LoVo (cell line): ENCODE measurements around the gene FCGR3A.
"Not testable (repeated sequence)": the region's sequence is repeated elsewhere in the genome, so short reads cannot be mapped to it uniquely, and the experiment has no call there.

Source experiments
- DNase-seq: peaks from one replicate; pipeline ENCODE4 v3.0.0-alpha.2; 2016; ENCODE audit warnings: low spot score

The FCGR3A gene

DNA sequence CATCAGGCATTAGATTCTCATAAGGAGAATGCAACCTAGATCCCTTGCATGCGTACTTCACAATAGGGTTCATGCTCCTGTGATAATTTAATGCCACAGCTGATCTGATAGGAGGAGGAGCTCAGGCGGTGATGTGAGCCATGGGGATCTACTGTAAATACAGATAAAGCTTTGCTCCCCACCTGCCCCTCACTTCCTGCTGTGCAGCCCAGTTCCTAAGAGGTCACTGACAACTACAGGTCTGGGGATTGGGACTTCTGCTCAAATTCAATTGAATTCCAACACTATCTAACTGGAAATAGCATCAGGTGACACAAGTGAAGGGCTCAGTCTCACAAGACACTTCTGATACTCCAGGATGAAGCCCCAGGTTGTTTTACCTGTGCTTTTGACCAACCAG lies 7.4 kb upstream of the FCGR3A start:
- DNase-seq: not testable (repeated sequence)

DNA sequence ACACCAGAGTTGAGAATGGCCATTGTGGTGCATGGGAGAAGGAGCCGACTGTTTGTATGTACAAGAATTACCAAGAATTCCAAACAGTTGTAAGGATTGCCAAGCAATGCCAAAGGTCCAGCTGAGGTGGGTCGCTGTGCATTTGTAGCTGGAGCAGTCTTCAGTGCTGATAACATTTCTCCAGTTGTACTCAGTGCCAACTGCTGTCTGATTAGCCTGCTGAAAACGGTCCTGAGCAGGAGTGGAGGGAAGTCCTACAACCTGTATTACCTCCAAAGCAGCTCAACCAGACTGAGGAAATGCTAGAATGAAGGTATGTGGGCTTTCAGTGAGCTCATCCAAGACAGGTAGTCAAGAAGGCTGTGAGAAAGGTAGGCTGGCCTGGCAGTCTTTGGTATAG lies 6.5 kb upstream of the FCGR3A start:
- DNase-seq: not testable (repeated sequence)

DNA sequence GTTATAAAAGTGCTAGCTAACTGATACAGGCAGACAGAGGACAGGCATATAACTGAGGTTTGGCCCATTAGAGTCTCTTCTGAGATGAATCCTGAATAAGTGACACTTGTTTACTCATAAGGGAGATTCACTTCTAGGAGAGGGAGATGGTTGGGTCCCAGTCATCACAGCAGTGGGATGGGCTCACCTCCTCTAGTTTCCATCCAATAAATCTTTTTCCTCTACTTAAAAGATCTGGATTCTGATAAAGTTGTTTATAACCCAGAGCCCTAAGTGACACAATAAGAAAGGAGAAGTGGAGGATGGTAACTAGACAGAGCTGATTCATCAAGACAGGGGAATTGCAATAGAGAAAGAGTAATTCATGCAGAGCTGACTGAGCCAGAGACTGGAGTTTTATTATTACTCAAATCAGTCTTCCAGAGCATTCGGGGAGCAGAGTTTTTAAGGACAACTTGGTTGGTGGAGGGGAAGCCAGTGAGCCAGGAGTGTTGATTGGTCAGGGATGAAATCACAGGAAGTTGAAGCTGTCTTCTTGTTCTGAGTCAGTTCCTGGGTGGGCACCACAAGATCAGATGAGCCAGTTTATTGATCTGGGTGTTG lies 5.3 kb upstream of the FCGR3A start:
- not testable (repeated sequence) for DNase-seq

DNA sequence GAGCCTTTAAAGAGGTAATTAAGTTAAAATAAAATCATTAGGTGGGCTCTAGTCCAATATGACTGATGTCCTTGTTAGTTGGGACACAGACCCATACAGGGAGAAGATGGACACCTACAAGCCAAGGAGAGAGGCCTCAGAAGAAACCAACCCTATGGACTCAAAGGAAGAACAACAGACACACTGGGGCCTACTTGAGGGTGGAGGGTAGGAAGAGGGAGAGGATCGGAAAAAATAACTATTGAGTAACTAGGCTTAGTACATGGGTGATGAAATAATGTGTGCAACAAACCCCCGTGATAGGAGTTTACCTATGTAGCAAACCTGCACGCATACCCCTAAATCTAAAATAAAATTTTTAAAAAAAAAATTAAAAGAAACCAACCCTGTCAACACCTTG lies 4.7 kb upstream of the FCGR3A start:
- not testable (repeated sequence) for DNase-seq

DNA sequence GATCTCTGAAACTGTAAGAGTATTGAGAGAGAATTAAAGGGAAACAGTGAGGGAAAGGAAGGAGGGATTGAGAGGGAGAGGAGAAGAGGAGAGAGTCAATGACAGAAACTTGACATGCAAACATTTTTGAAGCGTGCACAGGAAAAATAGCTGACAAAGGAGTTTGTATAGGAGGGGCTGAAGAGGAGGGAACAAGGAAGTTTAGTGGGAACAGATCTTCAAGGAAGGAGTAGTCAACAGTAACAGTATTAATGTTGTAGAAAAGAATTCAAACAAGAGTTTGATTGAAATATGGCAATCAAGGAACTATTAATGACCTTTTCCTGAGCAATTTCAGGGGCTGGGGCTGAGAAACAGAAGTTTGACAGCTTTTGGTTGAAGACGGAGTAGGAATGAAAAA lies 4.0 kb upstream of the FCGR3A start:
- DNase-seq: not testable (repeated sequence)

DNA sequence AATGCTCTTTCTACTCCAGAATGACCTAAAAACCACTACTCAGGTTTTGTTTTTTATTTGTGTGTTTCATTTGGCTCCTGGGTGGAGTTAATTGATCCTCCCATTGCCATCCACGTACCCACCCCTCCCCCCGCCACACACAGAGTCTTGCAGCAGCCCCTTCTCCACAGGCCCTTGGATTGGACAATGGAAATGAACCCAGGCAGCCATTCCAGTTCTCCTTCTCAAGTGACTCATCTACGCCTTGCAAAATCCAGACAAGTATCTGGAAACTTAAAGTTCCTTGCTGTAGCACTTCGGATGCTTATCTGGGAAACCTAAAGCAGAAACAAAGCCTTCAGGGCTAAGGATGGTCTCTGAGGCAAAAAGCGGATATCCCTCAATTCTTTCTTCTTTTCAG lies 1.3 kb upstream of the FCGR3A start:
- not testable (repeated sequence) for DNase-seq

DNA sequence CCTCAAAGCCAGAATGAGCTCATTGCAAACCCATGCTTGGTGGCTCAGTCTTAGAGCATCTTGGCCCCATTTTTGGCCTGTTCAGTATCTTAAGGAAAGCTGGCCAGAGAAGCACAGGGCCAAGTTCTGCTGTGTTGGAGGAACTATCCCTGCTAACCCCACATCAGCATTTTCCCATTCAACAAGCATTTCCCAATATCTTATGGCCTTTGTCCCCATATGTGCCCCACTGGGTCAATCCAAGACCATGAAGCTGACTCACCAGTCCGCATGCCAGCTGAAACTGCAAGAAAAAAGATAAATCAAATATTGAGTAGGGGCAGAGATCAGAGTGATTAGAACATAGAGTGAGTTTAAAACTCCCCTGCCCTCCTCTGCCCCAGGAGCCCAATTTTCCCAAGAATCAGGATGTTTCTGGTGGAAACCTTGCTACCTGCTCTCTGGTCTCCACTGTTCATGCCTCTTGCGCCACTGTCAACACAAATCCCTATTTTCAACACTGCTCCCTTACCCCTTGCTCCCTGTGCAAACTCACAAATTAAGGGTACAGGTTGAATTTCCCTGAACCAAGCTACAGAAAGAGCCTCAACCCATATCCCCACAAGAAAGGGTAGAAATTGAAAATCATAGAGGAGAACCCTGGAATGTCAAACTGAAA lies 740 bp downstream of the FCGR3A start:
- DNase-seq: not testable (repeated sequence)

DNA sequence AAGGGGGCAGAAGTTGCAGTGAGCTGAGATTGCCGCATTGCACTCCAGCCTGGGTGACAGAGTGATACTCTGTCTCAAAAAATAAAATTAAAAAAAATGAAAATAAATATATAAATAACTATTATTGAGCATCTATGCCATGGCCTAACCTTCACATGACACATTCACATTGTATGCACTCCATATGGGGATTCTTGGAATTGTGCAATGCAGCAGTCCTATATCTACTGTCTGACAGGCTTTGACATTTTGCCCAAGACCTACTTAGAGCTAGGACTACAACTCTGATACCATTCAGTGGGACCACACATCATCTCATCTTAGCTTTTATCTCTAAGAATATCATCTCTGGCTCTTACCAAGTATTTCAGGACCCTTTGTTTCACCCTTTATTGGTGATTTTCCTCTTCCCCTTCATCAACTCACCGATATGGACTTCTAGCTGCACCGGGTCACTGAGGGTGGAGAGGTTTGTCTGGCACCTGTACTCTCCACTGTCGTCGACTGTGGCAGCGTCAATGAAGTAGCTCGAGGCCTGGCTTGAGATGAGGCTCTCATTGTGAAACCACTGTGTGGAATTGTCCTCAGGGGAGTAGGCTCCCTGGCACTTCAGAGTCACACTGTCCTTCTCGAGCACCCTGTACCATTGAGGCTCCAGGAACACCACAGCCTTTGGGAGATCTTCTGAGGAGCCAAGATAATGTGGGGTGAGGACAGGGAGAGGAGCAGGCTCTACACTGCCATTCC lies 1.4 kb downstream of the FCGR3A start:
- not testable (repeated sequence) for DNase-seq

DNA sequence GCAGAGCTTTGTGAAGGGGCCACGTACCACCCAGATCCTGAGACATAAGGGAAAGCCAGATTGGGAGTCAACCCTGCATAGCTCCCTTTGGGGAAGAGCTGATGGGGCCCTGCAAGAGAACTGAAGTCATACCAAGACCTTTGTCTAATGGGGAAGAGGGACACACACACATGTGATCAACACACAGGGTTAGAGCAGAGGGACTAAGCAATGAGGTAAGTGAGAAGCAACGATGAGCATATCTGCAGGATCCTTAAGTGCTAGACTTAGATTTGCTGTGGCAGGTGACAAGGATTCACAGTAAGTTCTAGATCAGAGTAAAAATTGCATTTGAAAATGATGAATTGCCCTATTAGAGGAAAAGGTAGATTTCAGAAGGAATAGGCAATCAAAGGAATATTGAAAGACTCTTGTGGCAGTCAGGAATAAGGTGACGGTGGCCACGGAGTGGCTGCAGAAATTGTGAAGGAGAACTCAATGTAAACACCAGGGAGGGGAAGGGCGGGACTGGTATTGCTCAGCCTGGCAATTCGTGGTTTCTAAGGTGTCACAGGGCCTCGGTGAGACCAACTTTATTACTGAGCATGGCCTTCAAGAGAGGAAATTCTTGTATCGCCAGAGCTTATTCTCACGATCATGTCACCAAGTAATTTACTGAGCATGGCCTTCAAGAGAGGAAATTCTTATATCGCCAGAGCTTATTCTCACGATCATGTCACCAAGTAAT lies 4.5 kb downstream of the FCGR3A start:
- DNase-seq: peak; percentile 44

DNA sequence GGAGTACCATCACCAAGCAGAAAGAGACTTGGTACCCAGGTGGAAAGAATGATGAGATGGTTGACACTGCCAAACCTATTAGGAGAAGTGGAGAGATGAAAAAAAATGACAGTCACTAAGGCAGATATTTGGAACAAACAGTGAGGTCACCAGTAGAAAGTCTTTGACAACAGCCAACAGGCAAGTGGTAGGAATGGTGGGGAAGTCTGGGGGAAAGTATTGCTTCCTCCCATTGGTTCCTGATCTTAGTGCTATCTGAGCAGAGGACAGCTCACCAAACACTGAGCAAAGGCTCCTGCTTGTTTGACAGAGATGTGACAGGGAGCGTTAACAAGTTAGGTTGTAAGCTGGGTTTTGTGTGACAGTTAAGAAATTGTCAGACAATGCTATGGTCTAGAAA lies 6.5 kb downstream of the FCGR3A start:
- not testable (repeated sequence) for DNase-seq

DNA sequence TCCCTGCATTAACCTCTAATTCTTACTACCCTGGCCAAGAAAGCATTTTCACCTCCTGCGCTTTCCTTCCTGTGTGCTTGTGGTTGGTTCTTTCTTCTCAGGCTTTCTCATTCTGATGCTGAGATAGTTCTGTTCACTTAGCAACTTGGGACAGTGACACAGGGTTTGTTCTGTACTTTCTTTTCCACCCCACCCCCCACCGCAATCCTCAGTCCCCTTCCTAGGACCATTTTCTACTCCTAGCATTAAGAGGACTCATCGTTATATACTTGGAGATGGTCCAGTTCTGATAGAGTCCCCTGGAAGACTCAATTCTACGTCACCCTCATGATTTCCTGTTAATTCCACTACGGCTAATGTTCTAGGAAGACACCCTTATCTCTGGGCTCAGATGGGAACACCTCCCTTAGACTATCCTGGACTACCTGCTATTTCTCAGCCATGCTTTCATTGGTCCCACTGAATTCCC lies 7.5 kb downstream of the FCGR3A start:
- not testable (repeated sequence) for DNase-seq

DNA sequence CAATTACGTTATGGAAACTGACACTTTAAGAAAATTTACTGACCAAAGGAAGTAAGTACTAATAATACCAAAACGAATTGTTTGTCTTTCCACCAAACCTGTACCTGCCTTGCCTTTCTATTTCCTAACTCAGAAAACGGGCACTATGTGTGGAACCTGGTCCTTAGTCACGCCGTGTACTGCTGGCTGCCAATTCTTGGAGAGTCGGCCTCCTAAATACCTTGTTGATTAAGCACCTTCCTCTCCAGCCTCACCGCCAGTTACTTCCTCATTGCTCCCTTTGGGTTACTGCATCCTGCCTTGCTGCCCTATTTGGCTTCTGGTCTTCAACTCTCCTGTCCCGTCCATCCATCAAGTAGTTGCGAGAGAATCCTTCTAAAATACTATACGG lies 9.1 kb downstream of the FCGR3A start:
- not testable (repeated sequence) for DNase-seq

DNA sequence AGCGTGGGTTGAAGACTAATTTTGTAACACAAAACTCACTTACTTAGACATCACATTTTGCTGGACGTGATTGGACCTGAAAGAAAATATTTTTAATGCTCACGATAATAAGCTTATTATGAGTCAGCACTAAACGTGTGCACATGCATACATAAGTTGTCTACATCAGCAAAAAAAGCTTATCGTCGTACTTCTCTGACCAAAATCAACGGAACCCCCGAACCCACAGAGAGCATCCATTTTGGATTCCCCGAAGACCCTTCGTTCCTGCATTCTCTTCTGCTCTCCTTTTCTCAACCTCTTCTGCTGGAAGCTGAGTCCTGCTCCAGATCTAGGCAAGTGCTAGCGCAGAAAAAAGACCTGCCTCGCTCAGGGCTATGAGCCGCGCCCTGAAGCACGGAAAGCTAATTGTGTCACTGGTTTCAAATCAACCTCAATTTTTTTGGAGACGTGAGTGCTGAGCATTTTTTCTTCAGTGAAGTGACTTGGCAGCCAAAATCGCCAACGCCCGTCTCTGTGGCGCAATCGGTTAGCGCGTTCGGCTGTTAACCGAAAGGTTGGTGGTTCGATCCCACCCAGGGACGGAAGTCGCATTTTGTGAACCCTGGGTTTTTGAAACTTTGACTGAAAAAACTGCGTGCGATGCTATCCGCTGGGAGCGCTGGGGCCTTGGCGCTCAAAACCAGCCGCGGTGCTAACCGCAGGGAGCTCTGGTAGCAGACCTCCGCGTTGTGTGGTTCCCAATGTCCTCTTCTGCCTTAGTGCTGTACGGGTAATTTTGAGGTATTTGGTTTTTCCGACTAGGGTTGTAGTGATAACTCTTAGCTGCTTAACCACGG lies 9.7 kb downstream of the FCGR3A start:
- DNase-seq: peak; percentile 80

DNA sequence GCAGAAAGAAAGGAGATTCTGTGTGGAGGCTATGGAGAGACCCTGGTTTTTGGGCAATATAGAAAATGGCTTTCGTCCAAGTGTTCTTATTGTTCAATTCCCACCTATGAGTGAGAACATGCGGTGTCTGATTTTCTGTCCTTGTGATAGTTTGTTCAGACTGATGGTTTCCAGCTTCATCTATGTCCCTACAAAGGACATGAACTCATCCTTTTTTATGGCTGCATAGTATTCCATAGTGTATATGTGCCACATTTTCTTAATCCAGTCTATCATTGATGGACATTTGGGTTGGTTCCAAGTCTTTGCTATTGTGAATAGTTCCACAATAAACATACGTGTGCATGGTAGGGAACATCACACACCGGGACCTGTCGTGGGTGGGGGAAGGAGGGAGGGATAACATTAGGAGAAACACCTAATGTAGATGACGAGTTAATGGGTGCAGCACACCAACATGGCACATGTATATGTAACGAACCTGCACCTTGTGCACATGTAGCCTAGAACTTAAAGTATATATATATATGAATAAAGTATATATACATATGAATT lies 10.6 kb downstream of the FCGR3A start:
- not testable (repeated sequence) for DNase-seq

DNA sequence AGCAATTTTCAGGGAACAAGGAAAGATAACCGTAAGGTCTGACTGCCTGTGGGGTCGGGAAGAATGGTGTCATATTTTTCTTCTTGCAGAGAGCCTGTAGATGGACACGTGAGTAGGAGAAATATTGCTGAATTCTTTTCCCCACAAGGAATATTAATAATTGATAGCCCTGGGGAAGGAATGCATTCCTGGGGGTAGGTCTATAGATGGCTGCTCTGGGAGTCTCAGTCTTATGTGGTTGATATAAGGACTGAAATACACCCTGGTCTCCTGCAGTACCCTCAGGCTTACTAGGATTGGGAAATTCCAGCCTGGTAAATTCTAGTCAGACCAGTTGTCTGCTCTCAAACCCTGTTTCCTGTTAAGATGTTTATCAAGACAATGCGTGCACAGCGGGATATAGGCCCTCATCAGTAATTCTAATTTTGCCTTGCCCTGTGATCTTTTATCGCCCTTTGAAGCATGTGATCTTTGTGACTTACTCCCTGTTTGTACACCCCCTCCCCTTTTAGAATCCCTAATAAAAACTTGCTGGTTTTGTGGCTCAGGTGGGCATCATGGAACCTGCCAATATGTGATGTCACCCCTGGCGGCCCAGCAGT lies 12.4 kb downstream of the FCGR3A start:
- DNase-seq: not testable (repeated sequence)

DNA sequence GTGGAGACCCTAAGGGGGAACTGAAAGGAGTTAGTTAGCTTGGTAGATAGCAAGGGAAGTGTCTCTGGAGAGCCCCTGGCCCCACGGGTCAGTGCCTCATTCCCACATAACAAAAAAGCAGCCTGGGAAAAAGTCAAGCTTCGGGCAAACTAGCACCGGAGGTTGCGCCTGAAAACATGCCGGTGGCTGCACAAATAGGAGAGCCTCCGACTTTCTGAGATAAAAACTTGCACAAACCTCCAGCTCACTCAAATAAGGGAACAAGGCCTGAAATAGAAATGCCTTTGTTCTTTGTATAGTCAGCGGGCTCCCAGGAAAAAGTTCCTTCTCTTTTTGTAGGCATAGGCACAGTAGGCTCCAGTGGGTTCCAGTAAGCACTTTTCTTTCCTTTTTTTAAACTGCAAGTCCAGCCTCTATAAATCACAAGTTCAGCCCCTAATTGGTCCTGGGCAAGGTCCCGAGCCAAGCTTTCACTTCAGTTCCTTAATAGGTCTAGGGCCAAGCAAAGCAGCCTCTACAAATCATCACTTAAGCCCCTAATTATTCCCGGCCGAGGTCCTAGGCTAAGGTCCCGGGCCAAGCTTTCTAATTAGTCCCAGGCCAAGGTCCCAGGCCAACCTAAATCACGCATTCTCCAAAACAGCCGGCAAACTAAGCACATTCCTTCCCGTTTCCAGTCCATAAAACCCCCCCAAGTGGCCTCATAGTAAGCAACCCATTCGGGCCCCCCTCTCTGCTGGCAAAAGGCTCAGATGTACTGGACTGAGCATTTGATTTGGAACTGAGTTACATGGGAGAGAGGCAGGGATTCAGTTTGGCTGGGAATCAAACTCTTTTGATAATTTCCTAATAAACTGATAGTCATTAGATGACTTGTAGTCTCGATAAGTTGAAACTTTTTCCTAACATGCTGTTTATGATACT lies 16.7 kb downstream of the FCGR3A start:
- DNase-seq: not testable (repeated sequence)

DNA sequence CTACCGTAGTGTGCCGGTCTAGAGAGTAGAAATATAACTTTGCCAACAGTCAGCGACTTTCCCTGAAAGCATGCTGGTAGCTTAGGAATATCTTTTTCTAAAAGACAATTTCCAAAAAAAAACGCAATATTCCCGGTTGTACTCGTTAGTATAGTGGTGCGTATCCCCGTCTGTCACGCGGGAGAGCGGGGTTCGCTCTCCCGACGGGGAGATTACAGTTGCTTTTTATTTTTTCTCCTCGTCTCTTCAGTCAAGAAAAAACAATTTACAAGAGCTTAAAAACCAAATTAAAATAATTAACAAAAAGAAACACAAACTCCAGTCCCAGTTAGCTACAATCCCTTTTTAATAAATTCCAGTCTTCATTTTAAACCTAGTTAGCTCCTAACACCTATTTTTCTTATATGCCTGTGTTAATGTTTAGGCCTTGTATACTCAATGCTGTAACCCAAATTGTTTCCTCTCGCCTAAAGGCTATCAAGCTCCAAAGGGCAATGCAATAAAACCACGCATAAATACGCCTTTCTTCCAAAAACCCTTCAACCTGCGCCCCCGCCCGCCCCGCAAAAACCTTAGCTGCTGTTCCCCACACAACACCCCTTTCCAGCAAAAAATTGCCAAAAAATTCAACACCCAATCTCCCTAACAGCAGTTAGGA lies 17.5 kb downstream of the FCGR3A start:
- no peak for DNase-seq

DNA sequence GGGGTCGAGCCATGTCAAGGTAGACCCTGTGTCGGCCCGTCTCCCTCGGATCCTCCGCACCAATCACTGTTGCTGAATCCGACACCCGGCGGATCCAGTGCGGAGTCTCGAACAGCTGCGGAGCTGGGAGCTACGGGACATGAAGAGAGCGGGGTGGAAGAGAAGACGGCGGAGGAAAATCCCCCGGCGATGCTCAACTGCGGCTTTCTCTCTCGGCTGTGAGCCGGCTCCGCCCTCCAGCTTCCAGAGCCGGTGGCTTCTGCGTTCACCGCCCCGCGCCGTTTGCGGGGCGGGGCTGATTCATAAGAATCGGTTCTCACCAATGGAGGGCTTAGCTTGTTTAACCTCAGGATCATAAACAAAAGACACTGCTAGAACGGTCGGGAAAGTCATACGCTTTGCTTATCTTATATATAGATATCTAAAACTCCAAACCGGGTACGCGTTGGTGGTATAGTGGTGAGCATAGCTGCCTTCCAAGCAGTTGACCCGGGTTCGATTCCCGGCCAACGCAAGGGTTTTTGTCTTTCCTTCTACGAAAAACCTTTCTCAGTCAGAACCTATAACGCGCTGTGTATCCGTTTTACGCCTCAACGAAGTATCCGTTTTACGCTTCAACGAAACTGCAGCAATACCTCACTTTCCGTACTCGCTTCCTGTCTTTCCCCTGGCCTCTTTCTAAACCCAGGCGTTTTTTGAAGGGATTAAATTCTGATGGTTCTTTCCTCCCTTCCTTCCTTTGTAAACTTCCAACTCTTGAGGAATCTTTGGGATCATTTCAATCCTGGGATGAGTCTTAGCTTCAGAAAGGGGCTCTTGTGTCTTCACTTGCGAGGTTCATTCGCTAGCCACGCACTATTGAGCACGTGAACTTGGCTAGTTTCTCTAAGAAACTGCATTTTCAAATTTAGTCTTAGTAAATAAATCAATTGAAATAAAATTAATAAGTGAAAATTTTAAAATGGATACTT lies 18.7 kb downstream of the FCGR3A start:
- DNase-seq: peak; percentile 88
